Ascending aorta (tissue), 2 donors: ENCODE data around the gene KCNK18. TPM values are rescaled to one million over a fixed set of nuclear protein-coding genes. Genes with fewer than 3 reads are reported as not detected.
A peak's percentile ranks its signal among the peaks of the same experiment; 100 is the strongest.

Source experiments
- DNase-seq, 2 donors: peaks; one replicate each; pipeline ENCODE4 v3.0.0-alpha.2; 2019; ENCODE audit warnings: low spot score in 2 of 2
- H3K27ac ChIP-seq, 2 donors: fragments of 200-600 bp; sonication (generic); one replicate each; pipeline ENCODE4 v1.5.1; 2016 to 2017; ENCODE audit warnings: mild to moderate bottlenecking in 1 of 2
- H3K27me3 ChIP-seq: fragments of 200-600 bp; sonication (generic); one replicate; pipeline ENCODE4 v1.5.1; 2017
- H3K36me3 ChIP-seq, 2 donors: fragments of 200-600 bp; sonication (generic); one replicate each; pipeline ENCODE4 v1.5.1; 2016
- H3K4me1 ChIP-seq, 2 donors: fragments of 200-600 bp; sonication (generic); one replicate each; pipeline ENCODE4 v1.5.1; 2016 to 2017; ENCODE audit warnings: mild to moderate bottlenecking in 1 of 2
- H3K4me3 ChIP-seq, 2 donors: fragments of 200-600 bp; sonication (generic); one replicate each; pipeline ENCODE4 v1.5.1; 2016 to 2017; ENCODE audit warnings: mild to moderate bottlenecking in 1 of 2
- H3K9me3 ChIP-seq, 2 donors: fragments of 200-600 bp; sonication (generic); one replicate each; pipeline ENCODE4 v1.5.1; 2016
- CTCF ChIP-seq, 3 experiments: fragments of 200-600 bp in 2 of 3; fragments of 450-650 bp in 1 of 3; sonication (generic) in 2 of 3; IDR thresholded peaks; one replicate each; pipeline ENCODE4 v1.5.1; 2016 to 2019; ENCODE audit warnings: antibody characterized with exemption in 3 of 3, mild to moderate bottlenecking in 1 of 3, moderate library complexity in 1 of 3
- intact Hi-C: fragments of 100-400 bp; cut with DNase I; formaldehyde crosslinking; loops from one replicate; pipeline ENCODE4 v1.15.1; 2023
- total RNA-seq: library from RNA; depleted of rRNA; stranded (reverse); fragments of >200 nt; gene quantifications from one replicate; pipeline ENCODE4 v1.1.0, GENCODE V29; 2016

KCNK18 gene
- total RNA-seq, 1 donor from 2014 or later = not detected

DNA sequence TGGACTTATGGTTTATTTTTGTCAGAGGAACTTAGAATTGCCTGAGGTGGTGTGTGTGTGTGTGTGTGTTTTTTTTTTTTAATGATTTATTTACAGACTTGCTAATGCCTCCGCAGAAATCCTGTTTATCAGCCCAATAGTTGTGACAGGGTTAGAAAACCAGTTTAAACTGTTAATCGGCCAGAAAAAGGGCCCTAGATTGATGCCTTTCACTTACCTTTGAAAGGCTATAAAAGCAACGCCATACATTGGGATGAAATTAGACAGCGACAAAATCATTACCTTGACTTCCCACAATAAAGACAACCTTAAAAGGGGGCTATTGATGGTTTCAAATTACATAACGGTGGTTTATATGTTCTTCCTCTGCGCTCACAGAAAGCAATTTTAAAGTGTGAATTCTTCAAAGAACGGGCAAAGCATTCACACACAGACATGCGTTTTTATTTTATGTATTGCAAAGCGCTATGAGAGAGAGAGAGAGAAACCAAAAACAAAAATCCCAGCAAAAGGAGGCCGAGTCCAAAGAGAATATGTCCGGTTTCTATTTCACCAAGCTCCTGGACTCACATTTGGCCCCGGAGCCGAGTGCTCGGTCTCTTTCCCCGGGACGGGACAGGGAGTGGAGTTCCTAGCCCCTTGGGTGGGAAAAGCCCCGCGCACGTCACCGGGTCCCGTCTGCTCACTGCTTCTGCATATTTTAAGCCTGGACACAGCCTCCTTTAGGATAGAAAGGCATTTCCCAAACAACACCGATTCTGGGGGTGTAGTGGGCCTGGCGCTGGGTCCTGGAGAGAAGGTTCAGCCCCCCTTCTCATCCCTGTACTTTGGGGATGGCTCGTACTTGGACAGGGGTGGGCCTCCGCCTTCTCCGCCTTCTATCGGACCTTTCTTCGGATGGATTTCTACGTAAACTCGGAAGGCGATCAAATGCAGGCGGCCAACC lies 32.4 kb upstream of the KCNK18 start:
- H3K4me1 ChIP-seq = peaks cover 5 to 28% of the 10 kb centered on the region in 2 donors
- no peak for TF ChIP-seq CTCF (IDR thresholded peaks at IDR 0.05)
- peaks cover 42% of the 10 kb centered on the region for H3K27me3 ChIP-seq
- no peak for DNase-seq
- intact Hi-C loops = no loop called here
- H3K27ac ChIP-seq = no peak overlapping the region
- peak overlapping the region; percentile 39 to 47 for H3K4me3 ChIP-seq
- no peaks in the 10 kb centered on the region for H3K36me3 ChIP-seq
- no peaks in the 10 kb centered on the region for H3K9me3 ChIP-seq

DNA sequence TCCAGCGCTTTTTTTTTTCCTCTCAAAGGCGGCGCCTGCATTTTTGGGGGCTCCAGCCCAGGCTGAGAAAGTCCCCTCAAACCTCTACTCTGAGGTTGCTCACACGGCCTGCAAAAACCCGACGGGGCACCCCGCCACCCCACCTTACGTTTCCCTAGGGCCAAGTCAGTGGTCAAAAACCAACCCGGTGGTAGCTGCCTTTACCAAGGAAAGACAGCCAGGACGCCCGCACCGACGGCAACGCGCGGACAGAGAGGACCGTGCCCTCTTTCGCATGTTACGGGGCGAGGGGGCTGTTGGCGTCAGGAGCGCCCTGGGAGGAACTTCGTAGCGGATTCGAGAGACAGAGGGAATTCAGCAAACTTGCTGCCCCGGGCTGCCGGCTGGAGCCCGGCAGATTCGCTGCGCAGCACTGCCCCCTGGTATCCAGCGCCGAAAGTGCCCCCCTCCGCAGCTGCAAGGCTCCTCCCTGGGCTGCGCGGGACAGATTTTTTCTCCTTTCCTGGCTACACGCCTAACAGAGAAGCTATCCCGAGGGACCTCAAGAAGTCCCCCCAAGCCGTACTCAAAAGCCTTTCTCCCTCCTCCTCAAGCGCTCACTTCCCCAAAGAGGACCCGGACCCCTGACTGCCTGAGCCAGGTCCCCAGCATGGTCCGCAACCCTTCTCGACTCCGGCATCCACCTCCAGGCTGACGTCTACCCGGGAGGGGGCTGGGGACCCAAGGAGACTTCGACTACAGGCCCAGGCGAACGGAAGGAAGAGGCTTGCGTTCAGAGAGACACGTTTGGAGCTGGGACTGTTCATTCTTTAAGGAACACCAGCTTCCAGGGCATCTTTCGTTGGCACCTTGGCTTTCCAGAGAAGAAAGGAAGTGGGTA lies 31.5 kb upstream of the KCNK18 start:
- no peaks in the 10 kb centered on the region for H3K36me3 ChIP-seq
- intact Hi-C loops = no loop called here
- H3K4me3 ChIP-seq = peak overlapping the region; percentile 39 to 47
- H3K27me3 ChIP-seq = peaks cover 38% of the 10 kb centered on the region
- H3K27ac ChIP-seq = no peak overlapping the region
- TF ChIP-seq CTCF (IDR thresholded peaks at IDR 0.05) = peak in 2 of 3 experiments; percentile 13 to 32
- H3K9me3 ChIP-seq = no peaks in the 10 kb centered on the region
- peaks cover 5 to 28% of the 10 kb centered on the region in 2 donors for H3K4me1 ChIP-seq
- no peak for DNase-seq

DNA sequence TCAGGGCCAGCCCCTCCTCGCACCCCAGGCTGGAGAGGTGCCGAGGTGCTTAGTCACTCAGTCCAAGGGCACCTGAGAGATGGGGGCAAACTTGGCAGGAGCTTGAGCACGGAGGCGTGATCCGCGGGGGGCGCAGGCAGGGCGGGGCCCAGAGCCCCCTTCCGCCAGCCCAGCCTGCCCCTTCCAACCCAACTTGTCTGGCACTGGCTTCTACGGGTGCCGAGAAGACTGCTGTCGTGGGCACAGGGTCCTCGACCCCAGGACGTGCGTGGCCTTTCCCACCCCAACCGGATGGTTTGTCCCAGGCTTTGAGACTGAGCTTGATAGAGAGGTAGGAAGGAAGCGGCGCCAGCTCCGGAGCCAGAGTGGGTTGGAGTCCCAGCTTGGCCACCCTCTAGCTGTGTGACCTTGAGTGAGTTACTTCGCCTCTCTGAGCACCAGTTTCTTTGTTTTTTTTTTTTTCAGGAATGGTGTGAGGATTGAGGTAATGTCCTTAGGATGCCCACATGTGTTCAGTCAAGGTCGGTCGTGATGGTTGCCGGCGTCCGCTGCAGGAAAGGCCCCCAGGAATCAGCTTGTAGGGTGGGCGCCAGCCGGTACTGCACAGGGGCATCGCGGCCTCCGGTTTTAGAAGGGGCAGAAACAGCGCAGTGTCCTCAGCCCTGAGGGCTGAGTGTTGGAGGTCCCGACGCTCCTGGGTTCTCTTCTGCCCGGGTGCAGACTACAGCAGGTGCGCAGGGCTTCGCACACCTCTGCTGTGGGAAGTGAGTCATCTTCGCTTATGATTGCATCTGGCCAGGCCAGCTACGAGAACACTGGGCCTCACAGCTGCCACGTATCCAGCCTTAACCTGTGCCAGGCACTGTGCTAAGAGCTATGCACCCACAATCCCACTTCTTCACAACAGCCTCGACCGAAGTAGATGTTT lies 30.6 kb upstream of the KCNK18 start:
- Histone ChIP-seq H3K27me3 (peaks cover 34% of the 10 kb centered on the region), H3K4me3 (no peak overlapping the region), H3K36me3 (no peaks in the 10 kb centered on the region), H3K4me1 (peaks cover 5 to 28% of the 10 kb centered on the region in 2 donors), H3K9me3 (no peaks in the 10 kb centered on the region), H3K27ac (no peak overlapping the region)
- intact Hi-C loops = no loop called here
- no peak for TF ChIP-seq CTCF (IDR thresholded peaks at IDR 0.05)
- no peak for DNase-seq

- intact Hi-C loops = no loop called here
- Histone ChIP-seq H3K27me3 (peaks cover 34% of the 10 kb centered on the region), H3K27ac (no peak overlapping the region), H3K4me1 (peaks cover 5 to 27% of the 10 kb centered on the region in 2 donors), H3K4me3 (peak overlapping the region; percentile 0 to 39), H3K36me3 (no peaks in the 10 kb centered on the region), H3K9me3 (no peaks in the 10 kb centered on the region)
- TF ChIP-seq CTCF (IDR thresholded peaks at IDR 0.05) = no peak
- no peak for DNase-seq
Measured at GRCh38 chr10:117167346-117167788, 29.9 kb upstream of the KCNK18 start.
